Activated naive CD4-positive, alpha-beta T cell treated with anti-CD3 and anti-CD28 coated beads for 36 hours (primary cell): ENCODE results near the gene EPB41L4B. TPM values are rescaled to one million over a fixed set of nuclear protein-coding genes. Genes with fewer than 3 reads are reported as not detected.
A peak's percentile ranks its signal among the peaks of the same experiment; 100 is the strongest.

Source experiments
- CTCF ChIA-PET: fragments of 350-600 bp; sonication (Branson Sonifier 250); formaldehyde crosslinking; loops from one replicate; lab custom pipeline; 2021; ENCODE audit warnings: antibody characterized with exemption; lab: Charles Lee
- DNase-seq: peaks from one replicate; pipeline ENCODE4 v3.0.0-alpha.2; 2020
- H3K27ac Mint-ChIP-seq: one replicate; pipeline ENCODE4 v1.8.0; 2021; ENCODE audit warnings: mild to moderate bottlenecking, mixed read lengths
- H3K27me3 Mint-ChIP-seq: one replicate; pipeline ENCODE4 v1.8.0; 2021; ENCODE audit warnings: low read depth, mixed read lengths
- H3K36me3 Mint-ChIP-seq: one replicate; pipeline ENCODE4 v1.8.0; 2021; ENCODE audit warnings: low read depth, mixed read lengths
- H3K4me1 Mint-ChIP-seq: one replicate; pipeline ENCODE4 v1.8.0; 2021; ENCODE audit warnings: low read depth, mixed read lengths
- H3K4me3 Mint-ChIP-seq: one replicate; pipeline ENCODE4 v1.8.0; 2021; ENCODE audit warnings: mild to moderate bottlenecking, moderate library complexity, mixed read lengths
- H3K9me3 Mint-ChIP-seq: one replicate; pipeline ENCODE4 v1.8.0; 2021; ENCODE audit warnings: mixed read lengths
- intact Hi-C: fragments of 100-400 bp; cut with micrococcal nuclease; formaldehyde crosslinking; loops from one replicate; pipeline ENCODE4 v1.15.1; 2023
- total RNA-seq, 2 experiments: library from RNA; stranded (reverse); gene quantifications; one replicate each; pipeline ENCODE4 v1.2.3, GENCODE V29; 2021

Gene EPB41L4B
- total RNA-seq, 2 experiments from 2014 or later, result 0.24 to 0.25 TPM

- Mint-ChIP-seq H3K36me3 (no peaks in the 10 kb centered on the region), H3K4me3 (no peak overlapping the region), H3K27me3 (peaks cover 3% of the 10 kb centered on the region), H3K9me3 (no peaks in the 10 kb centered on the region), H3K27ac (no peak overlapping the region), H3K4me1 (peaks cover 2% of the 10 kb centered on the region)
- peak; percentile 26 for DNase-seq
- intact Hi-C loops, result loop anchor here (1.0 to 2.0 kb wide), 2 partner anchors 78 to 349 kb away; no protein-coding TSS in a partner anchor
- CTCF ChIA-PET, result interaction anchor here (1.0 to 1.6 kb wide), 3 partner anchors 10 to 139 kb away, joined by 4 read pairs; no protein-coding TSS in a partner anchor
These were observed 122.0 kb downstream of the EPB41L4B start for GRCh38 chr9:109198736-109199382.

GRCh38 chr9:109193974-109194556, 126.8 kb downstream of the EPB41L4B start:
- no peak for DNase-seq
- peaks cover 3% of the 10 kb centered on the region for H3K27me3 Mint-ChIP-seq
- intact Hi-C loops, result no loop called here
- H3K9me3 Mint-ChIP-seq, result no peaks in the 10 kb centered on the region
- H3K27ac Mint-ChIP-seq, result no peak overlapping the region
- no peak overlapping the region for H3K4me3 Mint-ChIP-seq
- peaks cover 6% of the 10 kb centered on the region for H3K4me1 Mint-ChIP-seq
- no peaks in the 10 kb centered on the region for H3K36me3 Mint-ChIP-seq
- CTCF ChIA-PET, result interaction anchor here (1.2 kb wide), 1 partner anchor 14 kb away, joined by 6 read pairs; no protein-coding TSS in a partner anchor

GRCh38 chr9:109192732-109193361, 128.0 kb downstream of the EPB41L4B start:
- Mint-ChIP-seq H3K27me3 (no peaks in the 10 kb centered on the region), H3K9me3 (no peaks in the 10 kb centered on the region), H3K4me1 (peaks cover 6% of the 10 kb centered on the region), H3K36me3 (no peaks in the 10 kb centered on the region), H3K4me3 (no peak overlapping the region), H3K27ac (no peak overlapping the region)
- DNase-seq, result no peak
- intact Hi-C loops, result no loop called here
- CTCF ChIA-PET, result interaction anchor here (1.2 kb wide), 2 partner anchors 9 to 12 kb away, joined by 4 to 6 read pairs; no protein-coding TSS in a partner anchor

GRCh38 chr9:109191746-109192145, 129.1 kb downstream of the EPB41L4B start:
- H3K27ac Mint-ChIP-seq, result no peak overlapping the region
- no peak for DNase-seq
- no peaks in the 10 kb centered on the region for H3K27me3 Mint-ChIP-seq
- no peak overlapping the region for H3K4me3 Mint-ChIP-seq
- CTCF ChIA-PET, result interaction anchor here (0.6 kb wide), 1 partner anchor 73 kb away, joined by 3 read pairs; no protein-coding TSS in a partner anchor
- H3K4me1 Mint-ChIP-seq, result peaks cover 7% of the 10 kb centered on the region
- intact Hi-C loops, result no loop called here
- no peaks in the 10 kb centered on the region for H3K9me3 Mint-ChIP-seq
- H3K36me3 Mint-ChIP-seq, result no peaks in the 10 kb centered on the region

GRCh38 chr9:109190151-109190550, 130.7 kb downstream of the EPB41L4B start:
- DNase-seq, result peak; percentile 37
- Mint-ChIP-seq H3K4me1 (peaks cover 7% of the 10 kb centered on the region), H3K27ac (no peak overlapping the region), H3K4me3 (no peak overlapping the region), H3K27me3 (peaks cover 3% of the 10 kb centered on the region), H3K9me3 (no peaks in the 10 kb centered on the region), H3K36me3 (no peaks in the 10 kb centered on the region)
- intact Hi-C loops, result no loop called here
- CTCF ChIA-PET, result no interaction called here

- Mint-ChIP-seq H3K4me3 (no peak overlapping the region), H3K9me3 (no peaks in the 10 kb centered on the region), H3K36me3 (no peaks in the 10 kb centered on the region), H3K27ac (no peak overlapping the region), H3K27me3 (peaks cover 3% of the 10 kb centered on the region), H3K4me1 (peaks cover 5% of the 10 kb centered on the region)
- intact Hi-C loops, result no loop called here
- no peak for DNase-seq
- CTCF ChIA-PET, result interaction anchor here (0.5 to 0.9 kb wide), 2 partner anchors 17 to 39 kb away, joined by 3 read pairs; no protein-coding TSS in a partner anchor
These were observed 133.9 kb downstream of the EPB41L4B start for GRCh38 chr9:109186857-109187520.

- intact Hi-C loops, result loop anchor here (1.0 to 5.0 kb wide), 3 partner anchors 26 to 251 kb away; partner anchors contain the start of genes ABITRAM, ELP1 and EPB41L4B
- Mint-ChIP-seq H3K9me3 (no peaks in the 10 kb centered on the region), H3K4me1 (peaks cover 15% of the 10 kb centered on the region), H3K27ac (no peak overlapping the region), H3K4me3 (no peak overlapping the region), H3K36me3 (no peaks in the 10 kb centered on the region), H3K27me3 (peaks cover 3% of the 10 kb centered on the region)
- DNase-seq, result peak; percentile 23
- CTCF ChIA-PET, result interaction anchor here (0.6 to 1.7 kb wide), 5 partner anchors 10 to 1889 kb away, joined by 3 to 4 read pairs (median 3); no protein-coding TSS in a partner anchor
These were observed 137.7 kb downstream of the EPB41L4B start for GRCh38 chr9:109182940-109183798.

- no peaks in the 10 kb centered on the region for H3K36me3 Mint-ChIP-seq
- no peak overlapping the region for H3K4me3 Mint-ChIP-seq
- CTCF ChIA-PET, result interaction anchor here (1.0 to 1.7 kb wide), 3 partner anchors 10 to 139 kb away, joined by 3 to 4 read pairs (median 4); no protein-coding TSS in a partner anchor
- H3K27me3 Mint-ChIP-seq, result peaks cover 3% of the 10 kb centered on the region
- H3K4me1 Mint-ChIP-seq, result peaks cover 15% of the 10 kb centered on the region
- no peak for DNase-seq
- H3K27ac Mint-ChIP-seq, result no peak overlapping the region
- H3K9me3 Mint-ChIP-seq, result no peaks in the 10 kb centered on the region
- intact Hi-C loops, result loop anchor here (1.0 to 5.0 kb wide), 3 partner anchors 27 to 250 kb away; partner anchors contain the start of genes ABITRAM, ELP1 and EPB41L4B
These were observed 138.3 kb downstream of the EPB41L4B start for GRCh38 chr9:109182550-109182939.

GRCh38 chr9:109181284-109181683, 139.6 kb downstream of the EPB41L4B start:
- H3K27ac Mint-ChIP-seq, result peak overlapping the region; percentile 36
- H3K9me3 Mint-ChIP-seq, result no peaks in the 10 kb centered on the region
- peak; percentile 66 for DNase-seq
- H3K4me1 Mint-ChIP-seq, result peaks cover 14% of the 10 kb centered on the region
- no peak overlapping the region for H3K4me3 Mint-ChIP-seq
- no peaks in the 10 kb centered on the region for H3K36me3 Mint-ChIP-seq
- intact Hi-C loops, result loop anchor here (1.0 to 5.0 kb wide), 7 partner anchors 61 to 249 kb away; partner anchors contain the start of genes ABITRAM, ELP1 and EPB41L4B
- H3K27me3 Mint-ChIP-seq, result peaks cover 3% of the 10 kb centered on the region
- CTCF ChIA-PET, result interaction anchor here (1.5 kb wide), 1 partner anchor 12 kb away, joined by 6 read pairs; no protein-coding TSS in a partner anchor

- intact Hi-C loops, result loop anchor here (2.0 to 5.0 kb wide), 3 partner anchors 69 to 248 kb away; partner anchors contain the start of genes ABITRAM, ELP1 and EPB41L4B
- CTCF ChIA-PET, result interaction anchor here (0.7 to 1.5 kb wide), 2 partner anchors 14 to 35 kb away, joined by 3 to 6 read pairs; no protein-coding TSS in a partner anchor
- Mint-ChIP-seq H3K27ac (no peak overlapping the region), H3K4me3 (no peak overlapping the region), H3K36me3 (no peaks in the 10 kb centered on the region), H3K27me3 (no peaks in the 10 kb centered on the region), H3K9me3 (no peaks in the 10 kb centered on the region), H3K4me1 (peaks cover 14% of the 10 kb centered on the region)
- DNase-seq, result no peak
These were observed 140.9 kb downstream of the EPB41L4B start for GRCh38 chr9:109179801-109180523.
